Aorta (tissue), 5 donors: ENCODE results near the gene DNAJC24. TPM values are rescaled to one million over a fixed set of nuclear protein-coding genes. Genes with fewer than 3 reads are reported as not detected.

Source experiments
- ATAC-seq: fragments of 200-7000 bp; cut with Tn5 transposase; one replicate; pipeline ENCODE4 v1.9.1; 2022; ENCODE audit warnings: moderate library complexity; ENCODE audit not compliant: low FRiP score
- DNase-seq, 2 donors: peaks; one replicate each; pipeline ENCODE4 v3.0.0-alpha.2; 2020
- H3K27ac ChIP-seq, 2 donors: one replicate each; pipeline ENCODE4 v1.5.1; 2013; ENCODE audit warnings: low read length in 2 of 2, mild to moderate bottlenecking in 2 of 2, moderate library complexity in 2 of 2, control low read depth in 1 of 2, inconsistent platforms in 1 of 2, low read depth in 1 of 2
- H3K27me3 ChIP-seq, 2 donors: one replicate each; pipeline ENCODE4 v1.6.1; 2013; ENCODE audit warnings: control low read depth in 1 of 2, low read length in 1 of 2, mild to moderate bottlenecking in 1 of 2, moderate library complexity in 1 of 2; ENCODE audit not compliant: insufficient read depth in 2 of 2, control insufficient read depth in 1 of 2
- H3K36me3 ChIP-seq, 2 donors: one replicate each; pipeline ENCODE4 v1.6.1; 2013; ENCODE audit warnings: control low read depth in 1 of 2, low read length in 1 of 2, mild to moderate bottlenecking in 1 of 2; ENCODE audit not compliant: insufficient read depth in 2 of 2, control insufficient read depth in 1 of 2
- H3K4me1 ChIP-seq, 2 donors: one replicate each; pipeline ENCODE4 v1.6.1; 2013; ENCODE audit warnings: low read length in 2 of 2, control low read depth in 1 of 2, mild to moderate bottlenecking in 1 of 2, moderate library complexity in 1 of 2; ENCODE audit not compliant: insufficient read depth in 2 of 2, control insufficient read depth in 1 of 2
- H3K4me3 ChIP-seq, 2 donors: one replicate each; pipeline ENCODE4 v1.5.1; 2013; ENCODE audit warnings: low read length in 2 of 2, control low read depth in 1 of 2, mild to moderate bottlenecking in 1 of 2
- H3K9me3 ChIP-seq: one replicate; pipeline ENCODE4 v1.6.1; 2013; ENCODE audit warnings: mild to moderate bottlenecking, low read length; ENCODE audit not compliant: control insufficient read depth
- WGBS, 2 donors: extraction: QIAGEN DNeasy Blood & Tissue Kit; methylation state at CpG; one replicate each; pipeline ENCODE4 v1.1.7; 2013; 5-methylcytosine and 5-hydroxymethylcytosine counted together
- intact Hi-C, 2 donors: fragments of 100-400 bp; cut with DNase I; formaldehyde crosslinking; loops; one replicate each; pipeline versions ENCODE4 v1.14.2 to v1.15.0; 2022
- polyA plus RNA-seq, 2 donors: library from polyadenylated mRNA; stranded (reverse); fragments of 200-250 nt; gene quantifications; one replicate each; pipeline ENCODE4 v1.2.3, GENCODE V29; 2013
- total RNA-seq, 2 donors: library from RNA; stranded (reverse); fragmentation: NEBNext Ultra II Directional; extraction: Animal tissue kit (Norgen Biotek cat#: 25700); gene quantifications; one replicate each; pipeline ENCODE4 v1.2.1, GENCODE V29; 2021
- donor health status: healthy with polysubstance abuse.
- donor health status: Bipolar disorder and iron deficiency.
- donor health status: DM: no; HTN: no; CAD: no.
- donor health status: DM: no; HTN: no; CAD: no.
- donor health status: DM: yes; HTN: yes; CAD: no.

DNAJC24 gene
- total and polyA plus RNA-seq, 4 donors, result 6.9 to 18.9 (median 16.0) TPM

DNA sequence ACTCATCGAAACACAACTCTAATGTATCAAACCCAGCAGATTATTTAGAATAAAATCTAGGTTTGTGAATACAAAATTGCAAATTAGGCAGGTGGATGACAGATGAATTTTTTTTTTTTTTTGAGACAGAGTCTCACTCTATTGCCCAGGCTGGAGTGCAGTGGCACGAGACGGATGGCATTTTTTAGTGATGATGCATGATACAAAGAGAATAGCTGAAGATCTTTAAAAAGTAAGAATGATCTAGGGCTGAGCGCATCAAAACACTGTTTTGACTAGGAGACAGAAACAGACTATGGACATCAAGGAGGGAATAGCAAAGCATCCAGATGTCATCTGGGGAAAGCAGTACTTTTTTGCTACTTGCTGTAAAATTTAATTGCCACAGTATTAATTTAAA is 76.0 kb downstream of the DNAJC24 start:
- no peak overlapping the region for H3K27ac ChIP-seq
- H3K4me1 ChIP-seq, result no peaks in the 10 kb centered on the region
- WGBS, 2 donors, result 97% methylated on average over 4 of the region's 4 CpGs
- H3K9me3 ChIP-seq, result no peaks in the 10 kb centered on the region
- DNase-seq (no peak), ATAC-seq (no peak)
- peaks cover 0 to 2% of the 10 kb centered on the region in 2 donors for H3K36me3 ChIP-seq
- intact Hi-C loops, result no loop called here
- no peaks in the 10 kb centered on the region for H3K27me3 ChIP-seq
- no peak overlapping the region for H3K4me3 ChIP-seq

DNA sequence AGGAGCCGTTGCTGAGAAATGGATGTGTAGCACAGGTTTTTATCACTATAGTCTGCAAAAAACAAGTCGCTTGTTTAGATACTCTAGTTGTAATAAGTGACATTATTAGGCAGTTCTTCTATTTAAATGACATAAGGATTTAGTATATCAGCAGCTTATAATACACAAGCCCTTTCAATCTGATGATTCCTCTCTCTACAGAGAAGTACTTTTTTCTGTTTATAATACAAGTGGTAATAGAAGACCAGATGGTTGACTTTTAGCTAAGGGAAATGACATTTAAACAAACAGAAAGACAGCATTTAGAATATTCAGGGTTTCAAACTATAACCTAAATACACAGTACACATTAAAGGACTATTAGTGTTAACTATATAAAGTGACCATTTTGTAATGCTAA is 79.4 kb downstream of the DNAJC24 start:
- intact Hi-C loops, result no loop called here
- DNase-seq (no peak), ATAC-seq (no peak)
- Histone ChIP-seq H3K4me1 (no peaks in the 10 kb centered on the region), H3K36me3 (peaks cover 2 to 3% of the 10 kb centered on the region in 2 donors), H3K27me3 (no peaks in the 10 kb centered on the region), H3K27ac (no peak overlapping the region), H3K9me3 (no peaks in the 10 kb centered on the region), H3K4me3 (no peak overlapping the region)
- WGBS, 2 donors, result 67 to 75% methylated on average over 2 of the region's 2 CpGs

DNA sequence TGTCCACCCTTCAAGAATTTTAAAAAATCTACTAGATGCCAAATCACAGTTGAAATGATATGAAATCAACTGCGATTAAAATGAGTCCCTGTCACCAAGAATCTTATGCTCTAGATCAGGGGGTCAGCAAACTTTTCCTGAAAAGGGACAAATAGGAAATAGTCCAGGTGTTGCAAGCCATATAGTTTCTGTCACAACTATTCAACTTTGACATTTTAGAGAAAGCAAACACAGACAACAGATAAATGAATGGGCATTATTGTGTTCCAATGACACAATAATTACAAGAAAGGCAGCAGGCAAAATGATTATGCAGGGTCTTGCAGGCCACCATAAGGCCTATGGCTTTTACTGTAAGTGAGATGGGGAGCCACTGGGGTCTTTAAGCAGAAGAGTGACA is 81.2 kb downstream of the DNAJC24 start:
- ATAC-seq, result no peak
- WGBS, 2 donors, result 96 to 97% methylated on average over 1 of the region's 1 CpG
- intact Hi-C loops, result no loop called here

DNA sequence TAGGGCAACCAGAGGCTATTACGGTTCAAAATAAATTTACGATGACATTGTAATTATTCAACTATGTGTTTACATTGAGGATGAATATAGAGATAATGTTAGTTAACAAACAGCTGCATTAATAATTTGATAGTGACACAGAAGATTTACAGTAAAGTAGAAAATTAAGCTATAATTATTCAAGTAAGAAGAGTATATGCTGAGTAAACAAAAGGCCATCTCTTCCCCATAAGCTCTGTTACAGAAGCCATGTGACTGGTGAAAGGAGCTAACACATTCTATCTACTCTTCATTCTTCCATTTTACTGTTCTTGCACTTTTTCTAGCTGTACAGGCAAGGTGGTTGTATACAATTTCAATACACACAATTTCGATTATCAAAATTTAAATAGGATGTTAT is 85.5 kb downstream of the DNAJC24 start:
- Histone ChIP-seq H3K4me3 (no peak overlapping the region), H3K27ac (no peak overlapping the region), H3K27me3 (no peaks in the 10 kb centered on the region), H3K9me3 (no peaks in the 10 kb centered on the region), H3K36me3 (peaks cover 0 to 3% of the 10 kb centered on the region in 2 donors), H3K4me1 (no peaks in the 10 kb centered on the region)
- 94 to 97% methylated on average over 3 of the region's 3 CpGs for WGBS, 2 donors
- DNase-seq, result no peak
- no peak for ATAC-seq
- intact Hi-C loops, result no loop called here

More for the DNA sequence above, 81.2 kb downstream of the DNAJC24 start:
- no peaks in the 10 kb centered on the region for H3K9me3 ChIP-seq
- no peak for DNase-seq
- no peak overlapping the region for H3K27ac ChIP-seq
- peaks cover 2 to 3% of the 10 kb centered on the region in 2 donors for H3K36me3 ChIP-seq
- no peaks in the 10 kb centered on the region for H3K4me1 ChIP-seq
- no peak overlapping the region for H3K4me3 ChIP-seq
- no peaks in the 10 kb centered on the region for H3K27me3 ChIP-seq

DNA sequence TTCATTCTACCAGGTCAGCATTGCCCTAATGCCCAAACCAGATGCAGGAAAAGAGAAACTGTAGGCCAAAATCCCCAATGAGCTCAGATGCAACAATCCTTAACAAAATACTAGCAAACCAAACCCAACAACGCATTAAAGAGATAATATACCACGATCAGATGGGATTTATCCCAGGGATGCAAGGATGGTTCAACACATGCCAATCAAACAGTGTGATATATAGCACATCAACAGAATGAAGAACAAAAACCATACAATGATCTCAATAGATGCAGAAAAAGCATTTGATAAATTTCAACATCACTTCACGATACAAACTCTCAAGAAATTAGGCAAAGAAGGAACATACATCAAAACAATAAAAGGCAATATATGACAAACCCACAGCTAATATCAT is 94.8 kb downstream of the DNAJC24 start:
- intact Hi-C loops, result no loop called here
- Histone ChIP-seq H3K27ac (no peak overlapping the region), H3K4me1 (no peaks in the 10 kb centered on the region), H3K36me3 (no peaks in the 10 kb centered on the region), H3K9me3 (no peaks in the 10 kb centered on the region), H3K27me3 (no peaks in the 10 kb centered on the region), H3K4me3 (no peak overlapping the region)
- no peak for DNase-seq
- ATAC-seq, result no peak
- WGBS, 2 donors, result 98% methylated on average over 3 of the region's 3 CpGs

DNA sequence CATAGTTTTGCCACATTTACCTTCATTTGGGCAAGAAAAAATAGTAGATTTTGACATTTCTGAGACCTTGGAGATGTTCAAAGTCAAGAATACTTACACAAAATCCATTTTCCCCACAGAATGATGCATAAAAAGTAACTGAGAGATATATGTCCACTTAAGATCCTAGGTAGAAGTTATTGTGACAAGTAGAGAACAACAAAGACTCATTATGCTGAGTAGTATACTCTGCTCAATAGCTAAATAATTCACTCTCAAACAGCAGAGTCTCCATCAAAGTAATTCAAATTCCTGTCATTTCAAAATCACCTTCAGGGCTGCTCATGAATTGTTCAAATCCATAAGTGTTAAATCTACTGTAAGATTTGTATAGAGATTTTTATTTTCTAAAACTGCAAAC is 104.4 kb downstream of the DNAJC24 start:
- intact Hi-C loops, result no loop called here

DNA sequence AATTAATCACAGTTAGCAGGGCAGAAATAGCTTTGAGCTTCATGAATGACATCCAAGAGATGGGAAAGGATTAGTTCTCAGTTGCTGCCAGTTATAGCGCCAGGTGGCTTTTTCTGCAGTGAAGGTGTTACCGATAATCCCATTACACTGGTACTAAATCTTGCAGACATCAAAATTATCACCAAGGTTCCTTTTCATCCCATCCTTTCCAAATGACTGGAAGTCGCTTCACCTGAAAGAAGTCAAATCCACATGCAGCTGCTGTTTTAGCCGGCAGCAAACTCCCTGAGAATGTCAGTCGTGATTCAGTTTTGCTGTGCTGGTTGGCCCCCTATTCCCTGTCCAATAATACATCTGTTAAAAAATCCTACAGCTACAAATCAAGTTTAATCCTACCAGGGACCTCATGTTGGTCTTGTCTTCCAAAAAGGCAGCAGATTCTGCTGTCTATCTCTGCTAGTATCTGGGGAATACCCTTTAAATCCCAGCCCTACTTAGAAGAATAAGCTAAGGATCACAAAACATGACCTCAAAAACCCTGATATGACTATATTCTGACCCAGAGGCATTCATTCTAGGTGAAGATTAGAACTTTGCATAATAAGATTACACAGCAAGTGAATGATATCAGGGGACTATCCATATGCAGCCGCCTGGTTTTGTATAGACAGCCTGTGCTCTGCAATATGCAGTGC is 108.0 kb downstream of the DNAJC24 start:
- no peaks in the 10 kb centered on the region for H3K4me1 ChIP-seq
- no peak for DNase-seq
- intact Hi-C loops, result no loop called here
- WGBS, 2 donors, result 90 to 92% methylated on average over 6 of the region's 6 CpGs
- ATAC-seq, result no peak
- H3K9me3 ChIP-seq, result no peaks in the 10 kb centered on the region
- no peak overlapping the region for H3K4me3 ChIP-seq
- H3K27ac ChIP-seq, result no peak overlapping the region
- no peaks in the 10 kb centered on the region for H3K36me3 ChIP-seq
- no peaks in the 10 kb centered on the region for H3K27me3 ChIP-seq

More for the DNA sequence above, 104.4 kb downstream of the DNAJC24 start:
- no peaks in the 10 kb centered on the region for H3K36me3 ChIP-seq
- no peaks in the 10 kb centered on the region for H3K27me3 ChIP-seq
- no peak overlapping the region for H3K27ac ChIP-seq
- ATAC-seq (no peak), DNase-seq (no peak)
- H3K9me3 ChIP-seq, result no peaks in the 10 kb centered on the region
- no peaks in the 10 kb centered on the region for H3K4me1 ChIP-seq
- H3K4me3 ChIP-seq, result no peak overlapping the region

DNA sequence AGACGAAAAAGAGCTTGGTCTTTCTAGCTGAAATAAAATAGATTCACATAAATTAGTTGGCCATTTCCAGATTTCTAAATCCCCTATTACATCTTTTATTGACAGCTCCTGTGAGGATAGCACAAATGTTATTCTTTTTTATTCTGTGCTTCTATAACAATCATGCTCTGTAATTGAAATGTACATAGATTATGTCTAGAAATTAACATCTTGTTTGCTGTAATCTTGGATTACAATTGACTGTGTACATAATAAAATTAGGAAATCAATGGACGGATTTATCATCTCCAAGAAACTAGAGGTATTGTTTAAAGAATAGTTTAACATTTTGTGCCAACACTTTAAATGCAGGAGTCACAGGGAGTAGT is 108.5 kb downstream of the DNAJC24 start:
- H3K4me1 ChIP-seq, result no peaks in the 10 kb centered on the region
- intact Hi-C loops, result no loop called here
- ATAC-seq (no peak), DNase-seq (no peak)
- no peak overlapping the region for H3K4me3 ChIP-seq
- no peaks in the 10 kb centered on the region for H3K9me3 ChIP-seq
- no peaks in the 10 kb centered on the region for H3K36me3 ChIP-seq
- no peaks in the 10 kb centered on the region for H3K27me3 ChIP-seq
- WGBS, 2 donors, result 96 to 97% methylated on average over 2 of the region's 2 CpGs
- H3K27ac ChIP-seq, result no peak overlapping the region

DNA sequence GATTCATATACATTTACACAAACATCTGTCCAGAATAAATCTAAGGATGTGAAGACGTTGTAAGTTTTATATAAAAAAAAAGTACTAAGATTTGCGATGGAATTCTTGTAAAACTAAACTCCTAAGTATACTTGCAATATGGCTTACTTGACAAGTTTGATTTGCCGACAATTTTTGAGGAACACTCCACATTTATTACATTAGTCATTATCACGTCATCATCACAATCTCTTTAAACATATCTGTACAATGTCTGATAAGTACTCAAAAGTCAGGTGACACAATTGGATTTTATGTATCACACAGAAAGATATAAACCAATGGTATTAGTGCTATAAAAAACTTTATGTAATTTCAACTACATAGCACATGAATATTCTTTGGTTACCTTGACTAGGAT is 109.4 kb downstream of the DNAJC24 start:
- intact Hi-C loops, result no loop called here
- H3K9me3 ChIP-seq, result no peaks in the 10 kb centered on the region
- H3K36me3 ChIP-seq, result no peaks in the 10 kb centered on the region

More for the DNA sequence above, 109.4 kb downstream of the DNAJC24 start:
- ATAC-seq, result no peak
- no peak overlapping the region for H3K27ac ChIP-seq
- 90 to 95% methylated on average over 4 of the region's 4 CpGs for WGBS, 2 donors
- no peak for DNase-seq
- H3K27me3 ChIP-seq, result no peaks in the 10 kb centered on the region
- no peaks in the 10 kb centered on the region for H3K4me1 ChIP-seq
- H3K4me3 ChIP-seq, result no peak overlapping the region
